GM12891 (cell line): ENCODE results near the gene PCK1.

ENCODE experiments used
- POLR2A ChIP-seq: IDR thresholded peaks from 2 replicates; pipeline ENCODE4 v1.6.1; 2011; ENCODE audit warnings: low read depth, low read length, control low read depth
- POLR2AphosphoS5 ChIP-seq: IDR thresholded peaks from 2 replicates; pipeline ENCODE4 v1.6.1; 2011; ENCODE audit warnings: low read depth, low read length, control low read depth
- POU2F2 ChIP-seq: IDR thresholded peaks from 2 replicates; pipeline ENCODE4 v1.6.1; 2011; ENCODE audit warnings: low read depth, mild to moderate bottlenecking, control low read depth, low read length, moderate library complexity

DNA sequence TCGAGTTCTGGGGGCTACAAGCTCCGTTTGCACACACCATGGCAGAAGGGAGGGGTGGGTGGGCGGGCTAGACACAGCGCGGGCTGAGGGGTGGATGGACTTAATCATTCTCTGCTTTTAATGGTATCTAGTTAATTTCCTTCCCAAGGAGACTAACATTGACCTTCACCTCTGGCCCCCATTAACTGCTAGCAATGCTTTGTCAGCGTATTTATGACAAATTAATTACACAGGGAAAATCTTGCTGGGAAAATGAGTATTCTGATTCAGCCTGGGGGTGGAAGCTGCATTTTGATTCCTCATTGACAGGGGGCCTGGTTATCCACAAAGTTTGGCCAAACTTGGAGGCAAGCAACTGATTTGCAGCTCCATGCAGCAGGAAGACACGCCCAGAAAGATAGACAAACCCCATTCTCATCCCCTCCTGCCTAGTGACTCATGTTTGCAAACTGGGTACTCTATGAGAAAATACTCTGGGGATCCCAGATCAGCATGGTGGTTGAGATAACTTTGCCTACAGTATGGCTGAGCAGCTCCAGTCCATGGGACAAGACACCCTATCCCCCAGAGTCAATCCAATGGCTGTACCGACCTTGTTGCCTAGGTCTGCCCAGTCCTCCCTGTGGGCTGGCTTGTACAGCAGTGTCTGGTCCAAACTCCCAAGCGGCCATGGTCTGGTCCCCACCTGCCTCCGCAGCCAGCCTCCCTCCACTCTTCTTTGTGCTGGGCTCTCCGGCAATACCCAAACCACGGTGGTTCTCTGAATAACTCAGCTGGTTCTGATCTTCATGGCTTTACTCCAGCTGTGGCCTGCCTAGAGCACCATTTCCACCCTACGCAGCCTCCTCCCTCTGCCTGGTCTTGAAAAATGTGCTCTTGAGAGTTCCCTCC is 39.7 kb downstream of the PCK1 start:
- TF ChIP-seq POLR2A, result no peak
- TF ChIP-seq POLR2AphosphoS5, result no peak
- TF ChIP-seq POU2F2, result no peak
